Measurements from ENCODE around the gene PDLIM4.

The PDLIM4 gene, protein sequence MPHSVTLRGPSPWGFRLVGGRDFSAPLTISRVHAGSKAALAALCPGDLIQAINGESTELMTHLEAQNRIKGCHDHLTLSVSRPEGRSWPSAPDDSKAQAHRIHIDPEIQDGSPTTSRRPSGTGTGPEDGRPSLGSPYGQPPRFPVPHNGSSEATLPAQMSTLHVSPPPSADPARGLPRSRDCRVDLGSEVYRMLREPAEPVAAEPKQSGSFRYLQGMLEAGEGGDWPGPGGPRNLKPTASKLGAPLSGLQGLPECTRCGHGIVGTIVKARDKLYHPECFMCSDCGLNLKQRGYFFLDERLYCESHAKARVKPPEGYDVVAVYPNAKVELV

DNA sequence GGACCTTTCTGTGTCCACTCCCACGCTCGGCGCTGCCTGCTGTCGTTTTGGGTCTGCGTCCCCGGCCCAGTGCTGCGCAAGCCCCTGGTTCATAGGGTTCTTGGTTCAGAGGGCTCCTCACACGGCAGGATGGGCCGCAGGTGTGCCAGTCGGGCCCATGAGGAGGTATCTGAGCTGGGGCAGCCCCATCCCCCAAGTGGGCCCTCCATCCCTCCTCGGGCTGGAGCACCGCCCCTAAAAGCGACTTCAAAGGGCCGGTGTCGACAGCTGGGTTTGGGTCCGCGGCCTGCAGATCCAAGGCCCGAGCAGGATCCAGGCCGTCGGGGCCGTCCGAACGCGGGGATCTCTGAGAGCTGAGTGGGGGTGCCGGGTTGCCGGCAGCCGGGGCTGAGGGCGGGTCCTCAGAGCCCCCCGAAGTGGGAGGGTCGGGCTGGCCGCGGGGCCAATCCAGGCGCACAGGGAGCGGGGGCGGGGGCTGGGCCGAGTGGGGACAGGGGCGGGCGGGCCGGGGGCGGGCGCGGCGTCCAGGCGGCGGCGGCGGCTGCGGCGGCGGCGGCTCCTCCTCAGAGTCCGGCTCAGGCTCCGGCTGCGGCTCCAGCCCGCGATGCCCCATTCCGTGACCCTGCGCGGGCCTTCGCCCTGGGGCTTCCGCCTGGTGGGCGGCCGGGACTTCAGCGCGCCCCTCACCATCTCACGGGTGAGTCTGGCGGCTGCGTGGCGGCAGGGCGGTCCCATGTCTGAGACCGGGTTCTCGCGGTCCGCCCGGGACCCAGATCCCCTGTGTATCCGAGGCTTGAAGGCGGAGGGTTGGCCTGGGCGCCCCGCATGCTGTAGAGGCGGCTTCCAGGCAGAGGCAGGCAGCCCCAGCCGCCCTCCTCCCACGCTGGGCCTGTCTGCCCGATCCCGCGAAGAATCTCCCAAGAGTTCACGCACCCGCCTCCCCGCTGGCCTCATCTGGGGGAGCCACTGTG is at the start of gene PDLIM4:
PDLIM4 (plus strand) TSS at position 566 of the 971 bp plus-strand sequence; CDS start at position 605, 39 bp downstream.
- DNase-seq = no peak

DNA sequence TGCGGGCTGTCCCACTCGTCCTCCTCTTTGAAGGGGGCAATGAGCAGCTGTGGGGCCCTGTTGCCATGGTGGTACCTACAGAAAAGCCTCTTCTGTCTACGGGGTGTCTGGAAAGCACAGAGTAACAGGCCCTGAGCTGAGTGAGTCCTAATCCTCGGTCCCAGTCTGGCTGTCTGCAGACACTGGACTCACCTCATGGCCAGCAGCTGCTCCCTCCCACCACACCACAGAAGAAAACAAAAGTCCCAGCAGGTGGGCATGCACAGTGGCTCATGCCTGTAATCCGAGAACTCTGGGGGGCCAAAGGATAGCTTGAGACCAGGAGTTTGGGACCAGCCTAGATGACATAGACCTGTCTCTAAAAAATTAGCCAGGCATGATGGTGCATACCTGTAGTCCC is 49.7 kb upstream of the PDLIM4 start:
- DNase-seq = no peak

DNA sequence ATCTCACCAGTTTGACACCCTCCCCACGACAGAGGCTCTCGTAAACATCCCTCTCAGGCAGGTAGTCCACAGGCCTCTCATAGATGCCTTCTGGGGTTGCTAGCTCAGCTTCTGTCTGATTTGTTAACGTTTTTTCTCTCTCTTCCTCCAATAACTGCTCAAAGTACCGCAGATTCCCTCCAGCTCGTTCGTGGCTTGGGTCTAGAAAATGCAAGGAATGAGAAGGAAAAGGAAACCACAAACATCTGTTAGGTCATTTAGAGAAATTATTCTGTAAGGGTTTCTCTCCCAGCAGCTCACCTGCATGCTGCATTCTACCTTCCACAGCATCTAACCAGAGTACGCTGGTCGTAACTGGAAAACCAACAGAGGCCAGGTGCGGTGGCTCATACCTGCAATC is 48.4 kb upstream of the PDLIM4 start:
- DNase-seq = no peak

DNA sequence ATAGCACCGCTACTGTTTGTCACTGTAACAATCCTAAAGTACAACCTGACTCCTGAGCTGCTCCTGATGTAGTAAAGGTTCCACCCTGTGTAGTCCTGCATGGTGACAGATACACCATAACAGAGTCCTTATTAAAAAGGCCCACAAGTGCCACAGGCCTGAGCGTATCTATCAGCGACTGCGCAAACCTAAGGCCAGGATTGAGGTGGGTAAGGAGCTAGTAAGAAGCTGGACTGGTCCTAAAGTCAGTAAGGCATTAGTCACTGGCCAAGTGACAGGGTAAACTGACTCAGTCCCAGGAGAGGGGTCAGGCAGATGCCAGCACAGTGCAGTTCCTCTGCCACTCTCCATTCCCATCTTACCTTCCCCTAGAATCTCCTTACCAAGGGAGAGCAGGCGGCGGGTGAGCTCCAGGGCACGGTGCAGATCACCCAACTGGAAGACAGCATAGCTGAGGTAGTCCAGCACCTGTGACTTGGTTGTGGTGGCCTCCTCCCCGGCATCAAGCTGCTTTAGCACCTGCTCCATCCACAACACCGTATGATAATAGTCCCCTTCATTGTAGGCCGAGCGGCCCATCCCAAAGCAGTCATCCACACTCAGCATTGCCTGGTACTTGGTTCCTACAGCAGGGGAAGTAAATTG is 47.5 kb upstream of the PDLIM4 start:
- no peak for DNase-seq

DNA sequence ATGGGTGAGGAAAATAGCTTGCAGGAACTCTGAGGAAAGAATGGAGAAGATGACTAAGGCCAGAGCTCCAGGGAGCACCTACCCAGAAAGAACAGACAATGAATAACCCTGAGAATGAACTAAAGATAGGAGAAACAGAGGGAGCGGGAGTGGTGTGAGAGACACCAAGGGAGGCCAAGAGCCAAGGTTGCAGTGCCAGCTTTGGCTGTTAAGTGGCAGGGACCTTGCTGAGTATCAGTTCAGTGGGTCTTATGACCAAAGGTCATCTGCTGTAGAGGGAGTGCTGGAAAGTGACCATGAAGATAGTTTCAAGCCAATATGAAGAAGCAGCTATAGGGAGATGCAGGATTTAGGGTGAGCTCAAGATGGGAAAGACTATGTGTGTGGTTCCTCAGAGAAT is 46.6 kb upstream of the PDLIM4 start:
- DNase-seq = no peak

DNA sequence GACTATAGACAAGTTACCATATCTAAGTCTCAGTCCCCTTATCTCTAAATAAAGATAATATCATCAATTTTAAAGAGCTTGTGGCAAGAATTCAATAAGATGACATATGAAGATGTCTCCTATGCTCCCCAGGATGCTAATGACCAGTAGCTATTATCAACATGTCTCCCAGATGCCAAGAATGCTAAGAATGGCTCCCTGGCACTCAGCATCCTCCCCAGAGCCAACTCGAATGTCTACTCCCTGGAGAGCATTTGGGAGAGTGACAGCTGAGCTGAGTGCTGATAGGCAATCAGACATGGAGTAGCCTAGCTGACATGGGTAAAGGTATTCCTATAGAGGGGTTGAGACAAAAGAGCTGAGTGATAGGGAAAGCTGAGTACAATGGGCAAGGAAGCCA is 45.7 kb upstream of the PDLIM4 start:
- DNase-seq = no peak

DNA sequence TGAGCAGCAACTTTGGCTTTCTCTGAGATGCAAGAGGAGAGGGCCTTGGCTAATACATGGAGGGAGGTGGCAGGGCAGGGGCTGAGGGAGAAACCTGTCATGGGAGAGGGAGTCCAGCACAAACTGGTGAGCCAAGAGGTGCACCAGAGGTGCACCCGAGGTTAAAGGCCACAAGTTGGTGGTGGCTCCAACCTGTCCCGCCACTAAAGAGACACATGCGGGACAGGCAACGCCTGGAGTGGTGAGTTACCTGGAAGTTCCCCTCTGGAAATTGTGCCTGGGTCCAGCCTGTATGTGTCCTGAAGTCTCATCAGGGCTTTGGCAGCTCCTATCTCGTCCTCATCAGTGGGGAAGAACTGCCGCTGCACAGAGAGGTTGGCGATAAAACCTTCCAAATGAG is 43.8 kb upstream of the PDLIM4 start:
- DNase-seq = no peak

DNA sequence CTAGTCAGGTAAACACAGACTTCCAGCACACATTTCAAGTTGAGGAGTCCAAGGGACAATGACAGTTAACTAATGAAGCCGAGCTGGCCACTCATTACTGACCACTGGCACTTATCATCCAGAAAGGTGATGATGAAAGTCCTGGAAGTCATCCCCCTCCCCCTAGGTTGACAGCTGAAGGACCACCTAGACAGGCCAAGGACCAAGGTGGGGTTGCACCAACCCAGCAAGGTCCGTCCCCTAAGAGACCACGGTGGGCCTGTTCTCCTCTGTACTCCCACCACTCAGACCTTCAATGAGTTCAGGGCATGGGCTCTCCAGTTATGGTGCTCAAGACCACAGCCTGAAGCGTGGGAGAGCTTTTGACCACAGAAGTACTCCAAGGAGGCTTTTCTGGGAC is 43.0 kb upstream of the PDLIM4 start:
- DNase-seq = no peak

DNA sequence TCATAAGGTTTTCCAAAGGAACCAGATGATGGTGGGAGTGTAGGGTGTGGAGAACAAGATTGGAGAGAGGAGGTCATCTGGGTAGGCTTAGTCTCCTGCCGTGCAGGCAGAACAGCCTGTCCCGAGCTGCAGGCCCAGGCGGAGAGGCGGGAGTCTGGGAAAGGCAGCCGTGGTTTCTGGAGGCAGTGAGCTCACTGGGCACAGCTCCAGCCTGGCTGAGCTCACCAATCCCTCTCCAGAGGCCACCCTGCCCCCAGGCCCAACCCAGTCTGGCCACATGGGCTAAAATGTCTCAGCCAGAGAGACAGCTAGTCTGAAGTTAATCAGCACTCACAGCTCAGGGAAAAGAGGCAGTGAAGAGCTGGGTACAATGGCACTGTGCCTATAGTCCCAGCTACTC is 42.2 kb upstream of the PDLIM4 start:
- DNase-seq = no peak

DNA sequence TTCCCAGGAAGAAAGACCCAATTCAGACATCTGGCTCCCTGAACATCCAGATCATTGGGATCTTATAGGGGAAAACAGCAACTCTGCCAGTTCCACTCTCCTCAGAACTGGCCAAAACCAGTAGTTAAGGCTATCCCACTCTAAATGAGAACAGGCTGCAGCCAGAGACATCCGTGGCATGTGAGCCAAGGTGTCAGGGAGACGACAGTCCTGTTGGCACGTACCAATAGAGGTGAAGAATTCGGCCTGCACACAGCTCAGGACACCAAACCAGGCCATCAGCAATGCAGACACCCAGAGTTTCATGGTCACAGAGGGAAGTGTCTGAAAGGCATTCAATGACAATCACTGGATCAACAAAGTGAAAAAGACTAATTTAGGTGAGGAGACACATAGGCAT is 39.2 kb upstream of the PDLIM4 start:
- DNase-seq = no peak

DNA sequence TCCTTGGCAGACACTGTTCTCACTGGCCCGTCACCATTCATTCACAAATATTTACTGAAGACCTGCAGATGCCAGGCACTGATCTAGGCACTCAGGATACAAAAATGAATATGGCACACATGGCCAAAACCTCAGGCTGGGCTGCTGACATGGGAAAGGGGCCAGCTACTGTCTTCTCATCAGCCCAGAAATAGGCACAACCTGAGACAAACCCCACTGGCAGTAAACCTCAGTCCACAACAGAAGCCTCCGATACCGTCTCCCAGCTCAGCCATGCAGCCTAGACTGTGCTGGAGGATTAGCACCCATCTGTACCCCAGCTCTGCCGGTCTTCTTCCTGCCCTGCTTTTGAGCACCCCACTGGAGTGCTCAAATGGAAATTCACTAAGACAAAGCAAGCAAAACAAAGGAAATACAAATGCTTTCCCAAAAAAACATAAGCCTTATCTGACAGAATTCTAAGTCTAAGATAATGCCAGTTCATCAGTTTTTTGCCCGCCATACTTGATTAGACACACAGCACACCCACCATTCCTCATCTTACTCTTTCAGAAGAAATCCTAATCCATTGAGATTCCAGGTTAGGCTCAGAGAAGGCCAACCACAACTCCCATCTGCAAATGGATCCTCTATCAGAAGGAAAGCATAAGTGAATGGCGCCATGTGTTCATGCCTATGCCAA is 38.1 kb upstream of the PDLIM4 start:
- no peak for DNase-seq

DNA sequence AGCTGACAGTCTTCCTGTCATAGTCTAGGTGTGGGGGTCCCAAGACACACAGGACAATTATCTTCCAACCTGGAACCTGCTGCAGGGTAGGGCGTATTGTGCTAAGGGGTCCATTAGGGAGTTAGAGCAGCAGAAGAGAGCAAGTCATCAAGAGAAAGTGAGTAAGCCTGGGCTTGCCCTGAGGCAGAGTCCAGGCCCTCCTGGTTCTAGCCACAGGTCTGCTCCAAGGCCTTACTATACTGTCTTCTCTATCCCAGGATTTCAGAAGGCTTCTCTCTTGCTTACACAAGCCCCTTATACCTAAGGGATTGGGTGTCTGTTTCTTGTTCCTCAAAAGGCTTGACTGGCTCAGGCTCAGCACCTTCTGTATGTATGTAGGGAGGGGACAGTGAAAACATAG is 37.5 kb upstream of the PDLIM4 start:
- no peak for DNase-seq

DNA sequence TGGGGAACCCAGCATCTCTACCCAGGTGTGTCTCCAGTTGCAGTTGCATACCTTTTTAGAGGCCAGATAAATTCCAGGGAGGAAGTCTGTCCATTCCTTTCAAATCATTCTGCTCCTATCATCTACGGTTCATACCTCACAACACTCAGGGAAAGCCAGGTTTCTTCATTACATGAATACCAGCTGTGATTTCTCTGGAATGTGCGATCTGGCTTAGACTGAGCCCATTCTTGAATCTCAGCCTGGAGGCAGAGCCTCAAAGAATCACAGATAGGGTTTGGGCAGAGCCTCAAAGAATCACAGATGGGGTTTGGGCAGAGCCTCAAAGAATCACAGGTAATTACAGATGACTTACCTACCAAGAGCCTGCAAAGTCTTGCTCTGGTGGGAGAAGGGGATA is 37.0 kb upstream of the PDLIM4 start:
- no peak for DNase-seq

DNA sequence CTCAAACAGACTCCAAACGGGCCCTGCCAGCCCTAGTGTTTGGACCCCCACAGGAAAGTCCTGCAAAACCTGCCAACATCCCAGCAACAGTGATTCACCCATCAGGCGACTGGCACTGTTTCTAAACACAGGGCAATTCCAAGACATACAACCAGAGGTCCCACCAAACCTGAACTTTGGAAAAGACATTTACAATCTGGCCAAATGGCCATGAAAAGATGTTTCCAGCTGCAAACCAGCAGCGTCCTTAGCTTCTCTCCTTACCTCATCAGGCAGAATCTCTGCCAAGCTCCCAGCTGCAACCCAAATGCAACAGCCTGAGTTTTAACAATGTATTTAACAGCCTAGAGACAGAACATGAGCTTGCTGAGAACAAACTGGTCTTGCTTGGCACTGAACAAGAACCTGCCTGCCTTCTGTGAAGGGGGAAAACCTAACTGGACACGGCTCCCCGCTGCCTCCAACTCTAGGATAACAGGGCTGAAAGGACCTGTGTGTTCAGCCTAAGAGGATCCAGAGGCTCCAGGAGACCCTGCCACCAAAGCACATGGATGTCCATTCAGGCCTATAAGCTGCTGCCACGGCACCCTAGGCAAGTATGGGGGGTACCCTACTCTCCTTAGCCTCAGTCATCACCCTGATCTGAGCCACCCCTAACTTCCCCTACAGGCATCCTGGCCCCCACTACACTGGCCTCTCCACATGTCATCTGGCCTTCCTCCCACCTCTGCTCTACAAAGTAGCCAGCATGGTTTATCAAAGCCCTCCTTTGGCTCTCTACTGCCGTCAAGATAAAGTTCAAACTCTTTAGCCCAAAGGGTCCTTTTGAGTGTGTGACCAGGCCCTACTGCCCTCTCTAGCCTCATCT is 35.5 kb upstream of the PDLIM4 start:
- no peak for DNase-seq

DNA sequence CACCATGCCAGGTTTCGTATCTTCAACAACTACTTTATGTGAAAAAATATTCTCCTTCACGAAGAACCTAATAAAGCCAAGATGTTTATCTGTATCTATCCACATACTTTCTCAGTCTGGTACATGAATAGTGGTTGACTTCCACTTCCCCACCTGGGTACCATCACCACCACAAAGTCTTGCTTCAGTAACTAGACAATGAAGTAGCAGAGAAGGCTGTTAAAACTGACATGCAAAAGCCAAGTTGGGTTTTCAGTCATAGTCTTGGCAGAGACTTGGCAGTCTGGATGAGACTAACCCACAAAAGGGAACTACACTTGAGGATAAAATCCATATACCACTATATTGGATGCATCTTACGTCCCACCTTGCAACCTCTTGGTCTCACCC is 34.9 kb upstream of the PDLIM4 start:
- no peak for DNase-seq

DNA sequence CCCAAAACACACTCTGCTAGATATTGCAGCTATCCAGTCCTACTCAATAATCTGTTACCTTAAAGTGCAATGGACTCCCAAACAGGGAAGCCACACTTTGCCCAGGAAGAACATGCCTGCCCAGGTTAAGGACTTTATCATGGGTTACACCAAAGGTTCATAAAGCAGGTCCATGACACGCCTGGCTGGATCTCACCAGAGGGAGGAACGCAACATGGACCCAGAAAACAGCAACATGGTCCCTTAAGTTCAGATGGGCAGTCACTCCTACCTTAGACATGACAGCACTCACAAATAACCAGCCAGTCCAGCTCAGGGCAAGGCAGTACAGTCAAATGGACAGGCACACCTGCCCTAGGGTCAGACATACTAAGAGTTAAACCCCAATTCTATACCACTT is 33.6 kb upstream of the PDLIM4 start:
- DNase-seq = no peak

DNA sequence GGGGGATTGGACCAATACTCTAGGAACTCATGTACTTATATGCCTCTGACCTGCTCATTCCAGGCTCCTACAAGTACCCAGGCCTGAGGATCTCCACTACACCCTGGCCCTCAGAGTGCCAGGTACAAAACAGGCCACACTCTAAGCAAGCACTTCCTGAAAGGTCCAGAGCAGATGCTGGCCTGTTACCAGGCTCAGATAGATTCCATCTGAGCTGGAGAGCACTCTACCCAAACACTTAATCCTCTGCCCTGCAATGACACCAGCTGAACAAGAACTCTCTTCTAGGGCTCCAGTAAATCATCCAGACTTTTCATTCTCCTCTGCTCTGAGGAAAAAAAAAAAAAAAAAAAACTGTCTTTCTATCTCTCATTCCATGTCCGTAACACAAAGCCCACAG is 32.8 kb upstream of the PDLIM4 start:
- DNase-seq = no peak

DNA sequence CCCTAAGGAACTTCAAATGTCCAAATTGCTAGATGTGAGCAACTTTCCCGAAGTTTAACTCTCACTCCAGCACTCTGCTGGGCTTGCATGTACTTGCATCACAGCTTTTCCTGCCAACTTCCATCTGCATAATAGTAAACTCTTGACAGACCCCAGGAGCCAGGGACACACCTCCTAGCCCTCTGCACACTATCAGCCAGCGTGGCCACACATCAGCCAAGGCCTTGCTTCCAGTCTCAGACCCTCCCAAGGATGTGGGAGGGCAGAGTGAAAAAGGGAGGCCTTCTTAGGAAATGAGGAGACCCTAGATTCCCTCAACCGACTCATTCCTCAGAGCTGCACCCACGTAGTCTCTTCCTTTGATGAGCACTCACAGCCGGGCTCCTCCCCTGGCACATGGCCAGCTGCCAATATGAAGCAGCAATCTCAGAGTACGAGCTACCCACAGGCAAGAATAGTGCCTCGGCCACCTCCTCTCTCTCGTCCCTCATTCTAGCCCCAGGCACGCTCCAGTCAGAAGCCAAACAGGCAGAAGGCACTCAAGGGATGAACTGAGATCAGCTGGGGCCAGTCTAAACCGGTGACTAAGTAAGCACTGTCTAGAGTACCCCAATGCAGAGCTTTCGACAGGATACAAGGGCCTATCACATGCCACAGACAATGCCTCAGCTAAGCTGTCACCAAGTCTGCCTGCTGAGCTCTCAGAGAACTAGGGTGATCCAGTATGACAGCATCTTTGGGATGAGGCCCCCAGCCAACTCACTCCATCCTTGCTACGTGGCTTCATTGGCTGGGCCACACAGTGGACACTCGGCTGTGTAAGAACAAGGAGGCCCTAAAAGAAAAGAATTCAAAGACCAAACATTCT is 32.1 kb upstream of the PDLIM4 start:
- peak; percentile 70 for DNase-seq

DNA sequence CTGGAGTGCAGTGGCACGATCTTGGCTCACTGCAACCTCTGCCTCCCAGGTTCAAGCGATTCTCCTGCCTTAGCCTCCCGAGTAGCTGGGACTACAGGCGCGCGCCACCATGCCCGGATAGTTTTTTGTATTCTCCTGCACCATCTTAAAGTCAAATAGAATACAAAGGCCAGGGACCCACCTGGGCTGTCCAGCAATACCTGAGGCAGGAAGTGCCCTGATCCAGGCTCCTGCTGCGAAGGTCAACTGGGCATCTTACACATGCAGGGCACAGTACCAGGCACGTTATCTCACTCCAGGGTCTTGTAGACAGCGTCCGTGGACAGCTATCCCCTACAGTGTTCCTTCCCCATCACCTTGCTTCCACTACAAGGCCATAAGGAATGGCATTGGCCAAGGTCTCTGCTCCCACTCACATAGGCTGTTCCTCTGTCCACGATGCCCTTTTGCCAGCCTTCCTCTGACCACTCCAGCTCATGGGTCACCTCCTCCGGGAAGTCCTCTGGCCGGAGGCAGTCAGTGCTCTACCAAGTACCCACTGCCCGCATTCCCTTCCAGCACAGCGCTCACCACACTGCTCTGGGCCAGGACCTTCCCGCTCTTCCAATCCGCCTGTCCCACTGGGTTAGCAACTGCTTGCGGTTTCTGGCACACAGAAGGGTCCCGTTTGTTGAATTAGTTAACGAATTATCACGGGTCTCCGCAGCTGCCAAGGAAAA is 30.8 kb upstream of the PDLIM4 start:
- DNase-seq = no peak

DNA sequence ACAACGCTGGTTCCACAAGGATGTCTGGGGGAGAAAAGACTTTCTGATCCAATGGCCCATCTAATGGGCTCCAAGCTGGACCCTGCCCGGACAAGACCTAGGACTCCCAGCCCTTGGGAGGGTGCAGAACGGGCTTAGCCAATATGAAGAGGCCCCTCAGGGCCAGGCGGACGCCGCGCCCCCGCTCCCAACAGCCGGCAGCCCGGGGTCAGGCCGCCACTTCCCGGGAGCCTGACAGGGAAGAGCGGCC is 30.3 kb upstream of the PDLIM4 start:
- DNase-seq = no peak

Data from hematopoietic multipotent progenitor cell treated with erythropoietin and hydrocortisone succinate and interleukin-3 and kit ligand, for 8 days (in vitro differentiated cells).